Osteoblast (primary cell): Measurements from ENCODE around the gene COMMD10. TPM values are rescaled to one million over a fixed set of nuclear protein-coding genes. Genes with fewer than 3 reads are reported as not detected.
"Not testable (repeated sequence)": the region's sequence is repeated elsewhere in the genome, so short reads cannot be mapped to it uniquely, and the experiment has no call there.

ENCODE experiments used
- DNase-seq: peaks from one replicate; pipeline ENCODE4 v3.0.0; 2011; ENCODE audit warnings: low spot score, mixed read lengths; ENCODE audit not compliant: insufficient read length; ENCODE audit errors: missing footprints
- H2AFZ ChIP-seq: 2 replicates; pipeline ENCODE4 v1.6.0; 2011; ENCODE audit warnings: mild to moderate bottlenecking, low read length
- H3K27ac ChIP-seq: 2 replicates; pipeline ENCODE4 v1.5.1; 2011; ENCODE audit warnings: mild to moderate bottlenecking, low read depth, low read length, moderate library complexity
- H3K27me3 ChIP-seq: 2 replicates; pipeline ENCODE4 v1.6.0; 2012; ENCODE audit warnings: mild to moderate bottlenecking, control low read depth, inconsistent platforms, low read length, moderate library complexity; ENCODE audit not compliant: insufficient read depth
- H3K36me3 ChIP-seq: 2 replicates; pipeline ENCODE4 v1.5.1; 2011; ENCODE audit warnings: mild to moderate bottlenecking, low read length, control low read depth, moderate library complexity; ENCODE audit not compliant: insufficient read depth
- H3K4me1 ChIP-seq: 2 replicates; pipeline ENCODE4 v1.5.1; 2011; ENCODE audit warnings: mild to moderate bottlenecking, low read length, control low read depth, moderate library complexity; ENCODE audit not compliant: insufficient read depth
- H3K4me2 ChIP-seq: 2 replicates; pipeline ENCODE4 v1.6.0; 2011; ENCODE audit warnings: mild to moderate bottlenecking, low read length; ENCODE audit not compliant: insufficient read depth
- H3K4me3 ChIP-seq: fragments of 200-600 bp; sonication (generic); 3 replicates; pipeline ENCODE4 v1.5.1; 2012; ENCODE audit warnings: mild to moderate bottlenecking, low read length, inconsistent platforms; ENCODE audit not compliant: insufficient read depth
- H3K79me2 ChIP-seq: 2 replicates; pipeline ENCODE4 v1.6.0; 2012; ENCODE audit warnings: mild to moderate bottlenecking, low read length, control low read depth, inconsistent platforms; ENCODE audit not compliant: insufficient read depth
- H3K9me3 ChIP-seq: 2 replicates; pipeline ENCODE4 v1.5.1; 2011; ENCODE audit warnings: low read depth, low read length, control low read depth
- H4K20me1 ChIP-seq: 2 replicates; pipeline ENCODE4 v1.6.0; 2012; ENCODE audit warnings: mild to moderate bottlenecking, low read length, control low read depth; ENCODE audit not compliant: insufficient read depth
- total RNA-seq: library from RNA; depleted of rRNA; stranded (reverse); fragments of >200 nt; gene quantifications from 2 replicates; pipeline ENCODE4 v1.2.3, GENCODE V29; 2012
- TF ChIP-seq, protein P1 (sequence below): IDR thresholded peaks from 2 replicates; pipeline ENCODE4 v1.5.1; 2011; ENCODE audit warnings: mild to moderate bottlenecking, low read depth, low read length, moderate library complexity; ENCODE audit errors: extremely low read depth

Gene COMMD10
- total RNA-seq, 1 donor, result 29.7 TPM

GRCh38 chr5:116091416-116091815 lies 6.6 kb downstream of the COMMD10 start:
- peaks cover 21% of the 10 kb centered on the region for H3K79me2 ChIP-seq
- H3K27ac ChIP-seq, result no peak overlapping the region
- no peaks in the 10 kb centered on the region for H3K27me3 ChIP-seq
- no peaks in the 10 kb centered on the region for H3K9me3 ChIP-seq
- H3K36me3 ChIP-seq, result peaks cover 22% of the 10 kb centered on the region
- TF ChIP-seq, protein P1, sequence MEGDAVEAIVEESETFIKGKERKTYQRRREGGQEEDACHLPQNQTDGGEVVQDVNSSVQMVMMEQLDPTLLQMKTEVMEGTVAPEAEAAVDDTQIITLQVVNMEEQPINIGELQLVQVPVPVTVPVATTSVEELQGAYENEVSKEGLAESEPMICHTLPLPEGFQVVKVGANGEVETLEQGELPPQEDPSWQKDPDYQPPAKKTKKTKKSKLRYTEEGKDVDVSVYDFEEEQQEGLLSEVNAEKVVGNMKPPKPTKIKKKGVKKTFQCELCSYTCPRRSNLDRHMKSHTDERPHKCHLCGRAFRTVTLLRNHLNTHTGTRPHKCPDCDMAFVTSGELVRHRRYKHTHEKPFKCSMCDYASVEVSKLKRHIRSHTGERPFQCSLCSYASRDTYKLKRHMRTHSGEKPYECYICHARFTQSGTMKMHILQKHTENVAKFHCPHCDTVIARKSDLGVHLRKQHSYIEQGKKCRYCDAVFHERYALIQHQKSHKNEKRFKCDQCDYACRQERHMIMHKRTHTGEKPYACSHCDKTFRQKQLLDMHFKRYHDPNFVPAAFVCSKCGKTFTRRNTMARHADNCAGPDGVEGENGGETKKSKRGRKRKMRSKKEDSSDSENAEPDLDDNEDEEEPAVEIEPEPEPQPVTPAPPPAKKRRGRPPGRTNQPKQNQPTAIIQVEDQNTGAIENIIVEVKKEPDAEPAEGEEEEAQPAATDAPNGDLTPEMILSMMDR, result no peak
- DNase-seq, result no peak
- no peaks in the 10 kb centered on the region for H3K4me1 ChIP-seq
- H3K4me2 ChIP-seq, result no peak overlapping the region
- H2AFZ ChIP-seq, result no peak overlapping the region
- H3K4me3 ChIP-seq, result no peak overlapping the region
- no peaks in the 10 kb centered on the region for H4K20me1 ChIP-seq

DNA sequence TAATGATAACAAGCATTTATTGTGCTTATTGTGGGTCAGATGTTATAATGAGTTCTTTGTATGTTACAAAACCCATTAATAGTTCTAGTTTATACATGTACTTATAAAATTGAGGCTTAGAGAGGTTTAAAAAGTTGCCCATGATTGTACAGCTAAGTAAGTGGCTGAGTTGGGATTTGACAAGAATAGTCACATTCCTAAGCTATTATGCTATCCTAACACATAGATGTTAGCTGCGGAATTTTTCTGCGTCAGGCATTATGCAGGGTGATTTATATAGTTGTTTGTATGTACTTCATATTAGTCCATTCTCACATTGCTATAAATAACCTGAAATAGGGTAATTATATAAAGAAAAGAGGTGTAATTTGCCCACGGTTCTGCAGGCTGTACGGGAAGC lies 12.5 kb downstream of the COMMD10 start:
- Histone ChIP-seq H3K4me1 (no peaks in the 10 kb centered on the region), H4K20me1 (no peaks in the 10 kb centered on the region), H3K4me2 (no peak overlapping the region), H3K9me3 (no peaks in the 10 kb centered on the region), H3K27me3 (no peaks in the 10 kb centered on the region), H3K4me3 (no peak overlapping the region), H3K27ac (no peak overlapping the region), H2AFZ (no peak overlapping the region), H3K79me2 (no peaks in the 10 kb centered on the region), H3K36me3 (peaks cover 22% of the 10 kb centered on the region)
- DNase-seq, result no peak
- TF ChIP-seq, protein P1, result no peak

DNA sequence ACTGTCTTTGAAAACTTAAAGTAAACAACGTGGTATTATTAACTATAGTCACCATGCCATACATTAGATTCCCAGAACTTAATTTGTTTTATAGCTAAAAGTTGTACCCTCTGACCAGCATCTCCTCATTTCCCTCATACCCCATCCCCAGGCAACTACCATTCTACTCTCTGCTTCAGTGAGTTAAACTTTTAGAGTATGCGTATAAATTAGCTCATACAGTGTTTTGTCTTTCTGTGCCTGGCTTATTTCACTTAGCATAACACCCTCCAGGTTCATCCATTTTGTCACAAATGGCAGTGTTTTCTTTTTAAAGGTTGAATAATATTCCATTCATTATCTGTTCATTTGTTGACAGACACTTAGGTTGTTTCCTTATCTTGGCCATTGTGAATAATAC lies 14.2 kb downstream of the COMMD10 start:
- no peak overlapping the region for H3K4me2 ChIP-seq
- H3K27ac ChIP-seq, result no peak overlapping the region

GRCh38 chr5:116104941-116105340 lies 20.1 kb downstream of the COMMD10 start:
- not testable (repeated sequence) for H4K20me1 ChIP-seq, H3K4me1 ChIP-seq, DNase-seq, H3K4me2 ChIP-seq, H3K79me2 ChIP-seq, H3K27ac ChIP-seq, H2AFZ ChIP-seq, H3K4me3 ChIP-seq, H3K27me3 ChIP-seq, H3K36me3 ChIP-seq, H3K9me3 ChIP-seq

More for the DNA sequence above, 14.2 kb downstream of the COMMD10 start:
- Histone ChIP-seq H3K9me3 (no peaks in the 10 kb centered on the region), H3K4me1 (no peaks in the 10 kb centered on the region), H3K36me3 (peaks cover 8% of the 10 kb centered on the region), H4K20me1 (no peaks in the 10 kb centered on the region), H2AFZ (no peak overlapping the region), H3K27me3 (no peaks in the 10 kb centered on the region), H3K4me3 (no peak overlapping the region), H3K79me2 (no peaks in the 10 kb centered on the region)
- TF ChIP-seq, protein P1, result no peak
- DNase-seq, result no peak
